Ovary (tissue), 3 donors: ENCODE measurements around the gene TDP1.

Experiments used
- CTCF ChIP-seq, 3 donors: fragments of 450-650 bp in 2 of 3; fragments of 200-600 bp in 1 of 3; IDR thresholded peaks; one replicate each; pipeline versions ENCODE4 v1.5.1 to v1.8.0; 2016 to 2022; ENCODE audit warnings: antibody characterized with exemption in 3 of 3, mild to moderate bottlenecking in 1 of 3
- POLR2A ChIP-seq: fragments of 450-650 bp; IDR thresholded peaks from one replicate; pipeline ENCODE4 v1.6.1; 2017; ENCODE audit warnings: antibody characterized with exemption, mild to moderate bottlenecking, moderate library complexity
- donor health status: DM: no; HTN: no; CAD: no.

GRCh38 chr14:90045616-90046015 lies 89.9 kb downstream of the TDP1 start:
- TF ChIP-seq POLR2A (no peak), CTCF (IDR thresholded peaks at IDR 0.05) (no peak)
